Esophagus squamous epithelium (tissue), 5 donors: ENCODE results near the gene CLEC18C. TPM values are rescaled to one million over a fixed set of nuclear protein-coding genes. Genes with fewer than 3 reads are reported as not detected.
"Not testable (repeated sequence)": the region's sequence is repeated elsewhere in the genome, so short reads cannot be mapped to it uniquely, and the experiment has no call there.

Experiments used
- DNase-seq: peaks from one replicate; lab custom pipeline; 2025; lab: John Stamatoyannopoulos, UW
- H3K27ac ChIP-seq, 4 donors: fragments of 200-600 bp; sonication (generic); one replicate each; pipeline ENCODE4 v1.5.1; 2016 to 2019; ENCODE audit warnings: mild to moderate bottlenecking in 1 of 4
- H3K27me3 ChIP-seq, 4 donors: fragments of 200-600 bp; sonication (generic); 1 replicate in 3 of 4; 2 replicates in 1 of 4; pipeline versions ENCODE4 v1.5.1 to v1.6.0; 2017 to 2021; ENCODE audit warnings: antibody characterized with exemption in 1 of 4
- H3K36me3 ChIP-seq, 3 donors: fragments of 200-600 bp; sonication (generic); one replicate each; pipeline ENCODE4 v1.5.1; 2016 to 2019
- H3K4me1 ChIP-seq, 3 donors: fragments of 200-600 bp; sonication (generic); one replicate each; pipeline ENCODE4 v1.5.1; 2017 to 2019
- H3K4me3 ChIP-seq, 4 donors: fragments of 200-600 bp; sonication (generic); 1 replicate in 3 of 4; 2 replicates in 1 of 4; pipeline ENCODE4 v1.5.1; 2016 to 2019; ENCODE audit warnings: mild to moderate bottlenecking in 2 of 4, moderate library complexity in 1 of 4
- H3K9me3 ChIP-seq, 3 donors: fragments of 200-600 bp; sonication (generic); one replicate each; pipeline ENCODE4 v1.5.1; 2016 to 2019
- WGBS, 2 donors: methylation state at CpG; one replicate each; pipeline ENCODE4 v1.1.5; 2018; 5-methylcytosine and 5-hydroxymethylcytosine counted together
- intact Hi-C: fragments of 100-400 bp; cut with DNase I; formaldehyde crosslinking; loops from one replicate; pipeline ENCODE4 v1.15.0; 2022
- total RNA-seq, 4 donors: library from RNA; depleted of rRNA; stranded (reverse); fragments of >200 nt; gene quantifications; one replicate each; pipeline ENCODE4 v1.1.0, GENCODE V29; 2016
- donor health status: DM: yes; HTN: yes; CAD: no.

The CLEC18C gene
- total RNA-seq = 1 to 10 TPM in 1 of 4 donors, under 1 TPM in 2, not detected in 1; 0.11 to 1.3 (median 0.40) TPM

- H3K4me1 ChIP-seq, DNase-seq, H3K4me3 ChIP-seq, H3K36me3 ChIP-seq, H3K27me3 ChIP-seq, intact Hi-C loops, H3K27ac ChIP-seq, H3K9me3 ChIP-seq: not testable (repeated sequence)
- WGBS, 2 donors = 50% methylated on average over 1 of the region's 21 CpGs; no CpG with 5 or more reads in 1 of the 2 donors
Measured at GRCh38 chr16:70173212-70173837, at the start of gene CLEC18C. Gene CLEC18C (plus strand): TSS chr16:70173787. CDS start chr16:70174279, 492 bp downstream.

- H3K4me3 ChIP-seq, H3K27ac ChIP-seq, intact Hi-C loops, H3K9me3 ChIP-seq, DNase-seq, H3K27me3 ChIP-seq, H3K4me1 ChIP-seq: not testable (repeated sequence)
- peaks cover 0 to 83% (median 22%) of the 10 kb centered on the region in 3 donors for H3K36me3 ChIP-seq
- 81 to 82% methylated on average over 14 of the region's 14 CpGs for WGBS, 2 donors
Measured at GRCh38 chr16:70123822-70124221, 49.8 kb upstream of the CLEC18C start.

- H3K27ac ChIP-seq, H3K9me3 ChIP-seq, H3K27me3 ChIP-seq, H3K4me1 ChIP-seq, H3K4me3 ChIP-seq, DNase-seq, intact Hi-C loops: not testable (repeated sequence)
- peaks cover 7 to 99% (median 39%) of the 10 kb centered on the region in 3 donors for H3K36me3 ChIP-seq
- 90% methylated on average over 11 of the region's 11 CpGs for WGBS, 2 donors
Measured at GRCh38 chr16:70126226-70126625, 47.4 kb upstream of the CLEC18C start.

GRCh38 chr16:70127706-70128105 lies 45.9 kb upstream of the CLEC18C start:
- intact Hi-C loops = not testable (repeated sequence)
- H3K36me3 ChIP-seq = peaks cover 7 to 99% (median 33%) of the 10 kb centered on the region in 3 donors

GRCh38 chr16:70128844-70129243 lies 44.7 kb upstream of the CLEC18C start:
- H3K27ac ChIP-seq, DNase-seq, intact Hi-C loops, H3K27me3 ChIP-seq, H3K9me3 ChIP-seq, H3K4me3 ChIP-seq, H3K4me1 ChIP-seq: not testable (repeated sequence)
- 94% methylated on average over 3 of the region's 10 CpGs; no CpG with 5 or more reads in 1 of the 2 donors for WGBS, 2 donors
- peaks cover 7 to 99% (median 42%) of the 10 kb centered on the region in 3 donors for H3K36me3 ChIP-seq

More at GRCh38 chr16:70127706-70128105, 45.9 kb upstream of the CLEC18C start:
- not testable (repeated sequence) for H3K4me1 ChIP-seq, H3K27ac ChIP-seq, H3K9me3 ChIP-seq, H3K4me3 ChIP-seq, DNase-seq, H3K27me3 ChIP-seq
- 77 to 84% methylated on average over 5 of the region's 5 CpGs for WGBS, 2 donors

GRCh38 chr16:70135796-70136195 lies 37.8 kb upstream of the CLEC18C start:
- peaks cover 0 to 100% (median 19%) of the 10 kb centered on the region in 3 donors for H3K36me3 ChIP-seq
- H3K4me1 ChIP-seq, H3K27me3 ChIP-seq, DNase-seq, H3K9me3 ChIP-seq, H3K4me3 ChIP-seq, H3K27ac ChIP-seq, intact Hi-C loops: not testable (repeated sequence)
- WGBS, 2 donors = 89 to 95% methylated on average over 7 to 8 of the region's 8 CpGs

GRCh38 chr16:70136595-70136994 lies 37.0 kb upstream of the CLEC18C start:
- intact Hi-C loops = not testable (repeated sequence)
- 79 to 82% methylated on average over 2 of the region's 2 CpGs for WGBS, 2 donors

GRCh38 chr16:70142739-70143138 lies 30.8 kb upstream of the CLEC18C start:
- H3K9me3 ChIP-seq, H3K27me3 ChIP-seq, H3K4me3 ChIP-seq, DNase-seq, H3K27ac ChIP-seq, intact Hi-C loops: not testable (repeated sequence)
- Histone ChIP-seq H3K4me1 (peaks cover 0 to 12% (median 0%) of the 10 kb centered on the region in 3 donors), H3K36me3 (peaks cover 5 to 89% (median 30%) of the 10 kb centered on the region in 3 donors)
- 91 to 95% methylated on average over 10 of the region's 10 CpGs for WGBS, 2 donors

More at GRCh38 chr16:70136595-70136994, 37.0 kb upstream of the CLEC18C start:
- H3K27ac ChIP-seq, H3K27me3 ChIP-seq, H3K4me1 ChIP-seq, H3K4me3 ChIP-seq, DNase-seq, H3K9me3 ChIP-seq: not testable (repeated sequence)
- H3K36me3 ChIP-seq = peaks cover 0 to 100% (median 19%) of the 10 kb centered on the region in 3 donors

GRCh38 chr16:70143231-70143895 lies 30.2 kb upstream of the CLEC18C start:
- 78 to 81% methylated on average over 8 to 9 of the region's 9 CpGs for WGBS, 2 donors
- H3K4me3 ChIP-seq, DNase-seq, intact Hi-C loops, H3K27ac ChIP-seq, H3K9me3 ChIP-seq, H3K27me3 ChIP-seq: not testable (repeated sequence)
- H3K4me1 ChIP-seq = peaks cover 0 to 12% (median 0%) of the 10 kb centered on the region in 3 donors
- H3K36me3 ChIP-seq = peaks cover 5 to 89% (median 25%) of the 10 kb centered on the region in 3 donors

- H3K4me3 ChIP-seq, H3K27me3 ChIP-seq, H3K27ac ChIP-seq, H3K9me3 ChIP-seq, DNase-seq, H3K4me1 ChIP-seq, intact Hi-C loops: not testable (repeated sequence)
- 60 to 100% methylated on average over 1 to 3 of the region's 11 CpGs for WGBS, 2 donors
- H3K36me3 ChIP-seq = peaks cover 2 to 89% (median 39%) of the 10 kb centered on the region in 3 donors
Measured at GRCh38 chr16:70147853-70148252, 25.7 kb upstream of the CLEC18C start.

GRCh38 chr16:70148453-70148852 lies 25.1 kb upstream of the CLEC18C start:
- H3K36me3 ChIP-seq = peaks cover 0 to 89% (median 41%) of the 10 kb centered on the region in 3 donors
- H3K27me3 ChIP-seq, H3K27ac ChIP-seq, H3K9me3 ChIP-seq, H3K4me3 ChIP-seq, DNase-seq, intact Hi-C loops, H3K4me1 ChIP-seq: not testable (repeated sequence)
- 88 to 94% methylated on average over 4 to 6 of the region's 6 CpGs for WGBS, 2 donors

GRCh38 chr16:70149296-70149695 lies 24.3 kb upstream of the CLEC18C start:
- 95 to 96% methylated on average over 8 of the region's 8 CpGs for WGBS, 2 donors
- H3K4me3 ChIP-seq, H3K27me3 ChIP-seq, H3K27ac ChIP-seq, DNase-seq, intact Hi-C loops, H3K9me3 ChIP-seq, H3K4me1 ChIP-seq: not testable (repeated sequence)
- peaks cover 0 to 91% (median 41%) of the 10 kb centered on the region in 3 donors for H3K36me3 ChIP-seq
